Loucy (cell line): Measurements from ENCODE around the gene CCDC171.

Source experiments
- H2AFZ ChIP-seq: fragments of 200-600 bp; sonication (generic); 2 replicates; pipeline ENCODE4 v1.6.0; 2016; ENCODE audit warnings: antibody characterized with exemption, mild to moderate bottlenecking, low read length, moderate library complexity
- H3F3A ChIP-seq: fragments of 200-600 bp; 2 replicates; pipeline ENCODE4 v1.6.0; 2016; ENCODE audit warnings: antibody characterized with exemption, low read depth, mild to moderate bottlenecking
- H3K27me3 ChIP-seq: fragments of 200-600 bp; sonication (generic); 2 replicates; pipeline ENCODE4 v1.6.1; 2014; ENCODE audit warnings: low read length, mild to moderate bottlenecking; ENCODE audit not compliant: insufficient read depth, poor library complexity, severe bottlenecking
- H3K36me3 ChIP-seq: fragments of 200-600 bp; sonication (generic); 2 replicates; pipeline ENCODE4 v1.6.1; 2016; ENCODE audit warnings: low read length; ENCODE audit not compliant: insufficient read depth
- H3K4me1 ChIP-seq: fragments of 200-600 bp; sonication (generic); 2 replicates; pipeline ENCODE4 v1.5.1; 2014; ENCODE audit warnings: low read length, mild to moderate bottlenecking; ENCODE audit not compliant: insufficient read depth, poor library complexity, severe bottlenecking
- H3K4me2 ChIP-seq: fragments of 200-600 bp; sonication (generic); 2 replicates; pipeline ENCODE4 v1.6.0; 2014; ENCODE audit warnings: antibody characterized with exemption, low read length, low read depth, mild to moderate bottlenecking; ENCODE audit not compliant: poor library complexity, severe bottlenecking
- H3K4me3 ChIP-seq: fragments of 200-600 bp; sonication (generic); 2 replicates; pipeline ENCODE4 v1.5.1; 2014; ENCODE audit warnings: low read length, mild to moderate bottlenecking, mixed read lengths; ENCODE audit not compliant: poor library complexity, severe bottlenecking
- H3K79me2 ChIP-seq: fragments of 200-600 bp; sonication (generic); 2 replicates; pipeline ENCODE4 v1.6.1; 2014; ENCODE audit warnings: low read length; ENCODE audit not compliant: insufficient read depth
- H3K9ac ChIP-seq: fragments of 200-600 bp; sonication (generic); 2 replicates; pipeline ENCODE4 v1.6.0; 2014; ENCODE audit warnings: mild to moderate bottlenecking, low read depth, low read length, moderate library complexity; ENCODE audit not compliant: poor library complexity, severe bottlenecking
- H3K9me2 ChIP-seq: fragments of 200-600 bp; sonication (generic); replicated peaks from 2 replicates; pipeline ENCODE4 v1.6.1; 2016; ENCODE audit warnings: low read depth, low read length, mixed read lengths
- H3K9me3 ChIP-seq: fragments of 200-600 bp; sonication (generic); 2 replicates; pipeline ENCODE4 v1.6.1; 2014; ENCODE audit warnings: mild to moderate bottlenecking, antibody characterized with exemption, low read length, low read depth; ENCODE audit not compliant: insufficient read depth
- H4K20me1 ChIP-seq: fragments of 200-600 bp; sonication (generic); 2 replicates; pipeline ENCODE4 v1.6.0; 2014; ENCODE audit warnings: antibody characterized with exemption, low read length, mild to moderate bottlenecking; ENCODE audit not compliant: insufficient read depth, poor library complexity, severe bottlenecking
- EZH2phosphoT487 ChIP-seq: fragments of 200-600 bp; IDR thresholded peaks from 2 replicates; pipeline ENCODE4 v1.6.1; 2018; ENCODE audit warnings: antibody characterized with exemption, mild to moderate bottlenecking, moderate library complexity, borderline replicate concordance
- TF ChIP-seq, protein P1 (sequence below): fragments of 200-600 bp; sonication (generic); conservative IDR thresholded peaks from 2 replicates; pipeline ENCODE4 v1.5.1; 2014; ENCODE audit warnings: mild to moderate bottlenecking, antibody characterized with exemption, low read length

The CCDC171 gene

DNA sequence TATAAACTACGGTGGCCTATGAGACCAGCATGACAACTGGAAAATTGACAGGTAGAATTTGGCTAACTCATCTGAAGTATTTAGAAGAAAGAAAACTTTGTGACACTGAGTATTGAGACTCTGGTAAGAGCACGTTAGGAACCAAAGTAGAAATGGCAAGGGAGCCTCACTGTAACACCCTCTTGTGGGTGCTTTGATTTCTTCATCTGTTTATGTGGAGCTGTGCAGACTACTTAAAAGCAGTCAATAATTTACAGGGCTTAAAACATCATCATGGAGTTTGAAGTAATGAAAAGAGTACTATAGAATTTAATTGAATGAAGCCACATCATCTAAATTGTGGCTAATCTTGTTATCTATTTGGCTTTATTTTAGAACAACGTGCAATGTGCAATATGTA lies 414.2 kb downstream of the CCDC171 start:
- no peaks in the 10 kb centered on the region for H3K79me2 ChIP-seq
- no peaks in the 10 kb centered on the region for H3K9me3 ChIP-seq
- no peaks in the 10 kb centered on the region for H3K27me3 ChIP-seq
- H3K9ac ChIP-seq = no peak overlapping the region
- H3K4me1 ChIP-seq = peaks cover 4% of the 10 kb centered on the region
- TF ChIP-seq, protein P1, sequence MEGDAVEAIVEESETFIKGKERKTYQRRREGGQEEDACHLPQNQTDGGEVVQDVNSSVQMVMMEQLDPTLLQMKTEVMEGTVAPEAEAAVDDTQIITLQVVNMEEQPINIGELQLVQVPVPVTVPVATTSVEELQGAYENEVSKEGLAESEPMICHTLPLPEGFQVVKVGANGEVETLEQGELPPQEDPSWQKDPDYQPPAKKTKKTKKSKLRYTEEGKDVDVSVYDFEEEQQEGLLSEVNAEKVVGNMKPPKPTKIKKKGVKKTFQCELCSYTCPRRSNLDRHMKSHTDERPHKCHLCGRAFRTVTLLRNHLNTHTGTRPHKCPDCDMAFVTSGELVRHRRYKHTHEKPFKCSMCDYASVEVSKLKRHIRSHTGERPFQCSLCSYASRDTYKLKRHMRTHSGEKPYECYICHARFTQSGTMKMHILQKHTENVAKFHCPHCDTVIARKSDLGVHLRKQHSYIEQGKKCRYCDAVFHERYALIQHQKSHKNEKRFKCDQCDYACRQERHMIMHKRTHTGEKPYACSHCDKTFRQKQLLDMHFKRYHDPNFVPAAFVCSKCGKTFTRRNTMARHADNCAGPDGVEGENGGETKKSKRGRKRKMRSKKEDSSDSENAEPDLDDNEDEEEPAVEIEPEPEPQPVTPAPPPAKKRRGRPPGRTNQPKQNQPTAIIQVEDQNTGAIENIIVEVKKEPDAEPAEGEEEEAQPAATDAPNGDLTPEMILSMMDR = no peak; the same call in 1 of the 2 replicates
- no peak for TF ChIP-seq EZH2phosphoT487
- H3K9me2 ChIP-seq = no peaks in the 10 kb centered on the region
- H3F3A ChIP-seq = no peaks in the 10 kb centered on the region
- no peak overlapping the region for H3K4me2 ChIP-seq
- H3K4me3 ChIP-seq = no peak overlapping the region
- H3K36me3 ChIP-seq = no peaks in the 10 kb centered on the region
- H4K20me1 ChIP-seq = no peaks in the 10 kb centered on the region
- H2AFZ ChIP-seq = no peak overlapping the region

DNA sequence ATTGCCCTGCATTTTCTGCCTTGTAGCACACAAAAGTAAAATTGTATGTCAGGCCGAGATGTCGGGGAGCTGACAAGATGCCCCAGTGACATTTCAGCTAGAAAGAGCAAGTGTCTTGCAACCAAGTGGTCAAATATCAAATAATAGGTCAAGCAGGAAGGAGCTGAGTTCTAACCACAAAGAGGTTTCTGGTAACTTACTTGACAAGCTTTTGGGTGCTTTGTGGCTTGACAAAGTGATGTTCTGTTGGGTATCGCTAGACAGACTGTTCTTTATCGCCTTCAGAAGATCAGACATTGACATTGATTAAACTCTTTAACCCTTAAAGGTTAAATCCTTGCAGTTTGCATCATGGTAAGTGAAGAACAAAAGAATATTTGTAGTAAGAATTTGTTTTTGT lies 419.9 kb downstream of the CCDC171 start:
- peaks cover 17% of the 10 kb centered on the region for H3K4me1 ChIP-seq
- H3K79me2 ChIP-seq = no peaks in the 10 kb centered on the region
- no peak for TF ChIP-seq EZH2phosphoT487
- TF ChIP-seq, protein P1 = no peak
- no peak overlapping the region for H2AFZ ChIP-seq
- H3F3A ChIP-seq = no peaks in the 10 kb centered on the region
- H3K4me2 ChIP-seq = no peak overlapping the region
- H3K27me3 ChIP-seq = no peaks in the 10 kb centered on the region
- H3K9me3 ChIP-seq = no peaks in the 10 kb centered on the region
- H3K9me2 ChIP-seq = no peaks in the 10 kb centered on the region
- H3K36me3 ChIP-seq = no peaks in the 10 kb centered on the region
- no peak overlapping the region for H3K4me3 ChIP-seq
- no peaks in the 10 kb centered on the region for H4K20me1 ChIP-seq
- no peak overlapping the region for H3K9ac ChIP-seq

DNA sequence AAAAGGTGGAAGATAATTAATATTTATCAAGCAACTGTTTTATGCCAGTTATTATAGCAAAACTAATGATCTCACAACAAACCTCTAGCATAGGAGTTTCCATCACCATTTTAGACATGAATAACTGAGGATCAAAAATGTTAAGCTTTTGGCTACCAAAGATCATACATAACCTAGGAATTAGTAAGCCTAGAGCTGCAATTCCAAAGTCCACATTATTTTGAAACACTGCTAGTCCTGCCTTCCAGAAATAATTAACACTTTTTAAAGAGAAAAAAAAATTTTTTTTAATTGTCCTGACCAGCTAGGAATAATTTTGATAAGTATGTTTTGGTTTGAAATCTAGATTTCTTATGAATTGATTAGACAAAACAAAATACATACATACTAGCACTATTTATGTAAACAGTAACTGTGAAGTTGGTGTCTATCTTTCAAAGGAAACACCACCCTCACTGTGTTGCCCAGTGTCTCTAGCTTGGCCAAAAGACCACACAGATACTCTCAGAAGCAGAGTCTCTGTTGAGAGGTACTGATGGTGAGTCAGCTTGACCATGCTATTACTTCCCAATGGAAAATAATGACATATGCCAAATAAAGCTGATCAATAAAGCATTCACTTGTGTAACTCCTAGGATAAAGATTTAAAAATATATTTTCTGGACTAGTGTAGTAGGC lies 422.4 kb downstream of the CCDC171 start:
- H3K36me3 ChIP-seq = no peaks in the 10 kb centered on the region
- H3K9ac ChIP-seq = no peak overlapping the region
- TF ChIP-seq EZH2phosphoT487 = no peak
- TF ChIP-seq, protein P1 = no peak
- no peak overlapping the region for H2AFZ ChIP-seq
- H3K9me2 ChIP-seq = no peaks in the 10 kb centered on the region
- no peaks in the 10 kb centered on the region for H3K9me3 ChIP-seq
- no peaks in the 10 kb centered on the region for H4K20me1 ChIP-seq
- no peaks in the 10 kb centered on the region for H3K79me2 ChIP-seq
- H3K4me1 ChIP-seq = peaks cover 18% of the 10 kb centered on the region
- H3K4me3 ChIP-seq = no peak overlapping the region
- H3F3A ChIP-seq = no peaks in the 10 kb centered on the region
- H3K4me2 ChIP-seq = no peak overlapping the region
- no peaks in the 10 kb centered on the region for H3K27me3 ChIP-seq
